HepG2 (cell line): ENCODE measurements around the gene ARL14EP. TPM values are rescaled to one million over a fixed set of nuclear protein-coding genes. Genes with fewer than 3 reads are reported as not detected.
A peak's percentile ranks its signal among the peaks of the same experiment; 100 is the strongest.

Experiments
- FOXK1 ChIP-seq: sonication (generic); formaldehyde crosslinking; IDR thresholded peaks from 2 replicates; pipeline ENCODE4 v1.4.0; 2020; ENCODE audit warnings: low read depth, missing genetic modification reagents, borderline replicate concordance
- HDAC2 ChIP-seq: sonication (generic); formaldehyde crosslinking; IDR thresholded peaks from 2 replicates; pipeline ENCODE4 v1.4.0; 2020; ENCODE audit warnings: missing genetic modification reagents
- HNRNPK ChIP-seq: fragments of 200-400 bp; formaldehyde crosslinking; IDR thresholded peaks from 2 replicates; pipeline ENCODE4 v1.6.1; 2018; ENCODE audit warnings: low read length, low read depth, moderate library complexity, mild to moderate bottlenecking; ENCODE audit not compliant: poor library complexity, severe bottlenecking
- KDM1A ChIP-seq: IDR thresholded peaks from 2 replicates; pipeline ENCODE4 v1.6.1; 2016; ENCODE audit warnings: missing compliant biosample characterization
- MAZ ChIP-seq, 2 experiments: sonication (generic) in 1 of 2; formaldehyde crosslinking in 1 of 2; IDR thresholded peaks; 2 replicates each; pipeline versions ENCODE4 v1.5.0 to v1.6.1; 2012 to 2020; ENCODE audit warnings: low read depth in 2 of 2, mild to moderate bottlenecking in 2 of 2, borderline replicate concordance in 1 of 2, improper control_type of control experiment in 1 of 2, low read length in 1 of 2, missing genetic modification reagents in 1 of 2, moderate library complexity in 1 of 2
- MYNN ChIP-seq: sonication (generic); formaldehyde crosslinking; IDR thresholded peaks from 2 replicates; pipeline ENCODE4 v1.4.0; 2020; ENCODE audit warnings: mild to moderate bottlenecking, low read depth, missing genetic modification reagents
- RARA ChIP-seq: IDR thresholded peaks from 2 replicates; pipeline ENCODE4 v1.6.1; 2016; ENCODE audit warnings: missing genetic modification reagents, missing compliant biosample characterization
- SOX6 ChIP-seq, 2 experiments: fragments of 450-650 bp in 1 of 2; sonication (generic) in 1 of 2; formaldehyde crosslinking in 1 of 2; IDR thresholded peaks; 2 replicates each; pipeline versions ENCODE4 v1.4.0 to v1.6.1; 2017 to 2020; ENCODE audit warnings: antibody characterized with exemption in 1 of 2, mild to moderate bottlenecking in 1 of 2, missing genetic modification reagents in 1 of 2
- SP1 ChIP-seq, 2 experiments: fragments of 450-650 bp in 1 of 2; sonication (generic) in 1 of 2; formaldehyde crosslinking in 1 of 2; IDR thresholded peaks; 2 replicates each; pipeline versions ENCODE4 v1.4.0 to v1.6.1; 2016 to 2020; ENCODE audit warnings: missing genetic modification reagents in 1 of 2
- SP4 ChIP-seq: sonication (generic); formaldehyde crosslinking; IDR thresholded peaks from 2 replicates; pipeline ENCODE4 v1.8.1; 2023; ENCODE audit warnings: mild to moderate bottlenecking, missing genetic modification reagents
- ZC3H13 ChIP-seq: sonication (generic); formaldehyde crosslinking; IDR thresholded peaks from 2 replicates; pipeline ENCODE4 v1.8.1; 2023; ENCODE audit warnings: mild to moderate bottlenecking, missing genetic modification reagents, moderate library complexity
- ZMYM2 ChIP-seq: sonication (generic); formaldehyde crosslinking; IDR thresholded peaks from 2 replicates; pipeline ENCODE4 v1.8.0; 2022; ENCODE audit warnings: mild to moderate bottlenecking, missing genetic modification reagents
- ZNF234 ChIP-seq: sonication (generic); formaldehyde crosslinking; conservative IDR thresholded peaks from 2 replicates; pipeline ENCODE4 v1.5.1; 2020; ENCODE audit warnings: mild to moderate bottlenecking, missing genetic modification reagents
- ZNF333 ChIP-seq: sonication (generic); formaldehyde crosslinking; IDR thresholded peaks from 2 replicates; pipeline ENCODE4 v1.4.0; 2020; ENCODE audit warnings: mild to moderate bottlenecking, missing genetic modification reagents, borderline replicate concordance
- ZNF557 ChIP-seq: sonication (generic); formaldehyde crosslinking; IDR thresholded peaks from 2 replicates; pipeline ENCODE4 v1.4.0; 2020; ENCODE audit warnings: missing genetic modification reagents
- ZNF891 ChIP-seq: sonication (generic); formaldehyde crosslinking; IDR thresholded peaks from 2 replicates; pipeline ENCODE4 v1.5.0; 2020; ENCODE audit warnings: mild to moderate bottlenecking, missing genetic modification reagents
- polyA plus RNA-seq, 8 experiments: library from polyadenylated mRNA; depleted of rRNA in 3 of 8; stranded (reverse) in 7 of 8; unstranded in 1 of 8; fragments of >200 nt; fragmentation: Illumina TruSeq in 4 of 8; extraction: Trizol in 4 of 8; gene quantifications; 2 replicates each; pipeline versions ENCODE4 v1.2.1 to v1.2.3, GENCODE V29; 2011 to 2016; ENCODE audit warnings: low read depth in 4 of 8, missing spikeins in 1 of 8, mixed read lengths in 1 of 8; ENCODE audit not compliant: insufficient read depth in 1 of 8
- total RNA-seq, 5 experiments: library from RNA; depleted of rRNA; stranded (reverse); fragments of >200 nt; fragmentation: Illumina TruSeq; extraction: Trizol; gene quantifications; 2 replicates each; pipeline ENCODE4 v1.2.3, GENCODE V29; 2016; ENCODE audit warnings: low read depth in 1 of 5
- TF ChIP-seq, protein P1 (sequence below): sonication (generic); formaldehyde crosslinking; IDR thresholded peaks from 2 replicates; pipeline ENCODE4 v1.4.0; 2020; ENCODE audit warnings: missing genetic modification reagents; ENCODE audit errors: not compliant biosample characterization
- TF ChIP-seq, protein P2 (sequence below): sonication (generic); formaldehyde crosslinking; IDR thresholded peaks from 2 replicates; pipeline ENCODE4 v1.5.1; 2020; ENCODE audit warnings: missing genetic modification reagents, mild to moderate bottlenecking, borderline replicate concordance
- TF ChIP-seq, protein P3 (sequence below): fragments of 450-650 bp; IDR thresholded peaks from 2 replicates; pipeline ENCODE4 v1.6.1; 2017
- TF ChIP-seq, protein P4 (sequence below): sonication (generic); formaldehyde crosslinking; IDR thresholded peaks from 2 replicates; pipeline ENCODE4 v1.8.0; 2022; ENCODE audit warnings: missing genetic modification reagents, mild to moderate bottlenecking, moderate library complexity, borderline replicate concordance
- TF ChIP-seq, protein P5 (sequence below): IDR thresholded peaks from 2 replicates; pipeline ENCODE4 v1.6.1; 2018; ENCODE audit warnings: missing genetic modification reagents, mild to moderate bottlenecking, missing compliant biosample characterization
- TF ChIP-seq, protein P6 (sequence below): fragments of 450-650 bp; IDR thresholded peaks from 2 replicates; pipeline ENCODE4 v1.6.1; 2016

The ARL14EP gene
- total and polyA plus RNA-seq, 2 of the 13 experiments (the other 11 are each of a cell fraction or from before 2014, with no cell fraction given), result 9.8 to 15.4 TPM

DNA sequence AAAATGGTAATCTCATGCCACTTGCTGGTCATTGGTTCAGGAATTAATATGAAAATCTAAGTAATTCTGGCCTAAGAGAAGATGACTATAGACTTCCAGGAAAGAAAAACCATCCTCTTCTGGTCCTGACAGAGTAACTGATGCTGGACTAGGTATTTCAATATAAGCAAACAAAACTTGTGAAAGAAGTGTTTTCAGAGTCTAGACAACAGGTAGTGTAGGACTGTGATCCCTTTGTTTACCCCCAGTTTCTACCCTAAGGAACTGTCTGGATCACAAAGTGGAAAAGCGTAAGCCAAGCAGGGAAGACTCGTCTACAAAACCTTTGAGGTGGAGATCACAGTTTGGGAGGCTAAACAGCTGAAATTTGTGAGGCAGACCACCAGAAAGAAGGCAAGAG, 30.4 kb upstream of the ARL14EP start (continued):
- TF ChIP-seq, protein P1, sequence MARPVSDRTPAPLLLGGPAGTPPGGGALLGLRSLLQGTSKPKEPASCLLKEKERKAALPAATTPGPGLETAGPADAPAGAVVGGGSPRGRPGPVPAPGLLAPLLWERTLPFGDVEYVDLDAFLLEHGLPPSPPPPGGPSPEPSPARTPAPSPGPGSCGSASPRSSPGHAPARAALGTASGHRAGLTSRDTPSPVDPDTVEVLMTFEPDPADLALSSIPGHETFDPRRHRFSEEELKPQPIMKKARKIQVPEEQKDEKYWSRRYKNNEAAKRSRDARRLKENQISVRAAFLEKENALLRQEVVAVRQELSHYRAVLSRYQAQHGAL, result no peak
- TF ChIP-seq MAZ (IDR thresholded peaks at IDR 0.05; ENCODE audit: borderline replicate concordance, low read depth, low read length) (no peak), MAZ (CRISPR knock-in tag; IDR thresholded peaks at IDR 0.05; ENCODE audit: low read depth) (no peak), ZNF557 (CRISPR knock-in tag) (no peak), KDM1A (CRISPR knock-in tag) (peak; percentile 58; the same call in 1 of the 2 replicates), SOX6 (IDR thresholded peaks at IDR 0.05) (no peak), SOX6 (CRISPR knock-in tag; IDR thresholded peaks at IDR 0.05) (peak; percentile 83), ZNF333 (CRISPR knock-in tag) (no peak), SP1 (IDR thresholded peaks at IDR 0.05) (no peak), SP1 (CRISPR knock-in tag; IDR thresholded peaks at IDR 0.05) (no peak), MYNN (CRISPR knock-in tag) (no peak), RARA (peak; percentile 60), HDAC2 (CRISPR knock-in tag) (peak; percentile 48), FOXK1 (CRISPR knock-in tag) (peak; percentile 80; the same call in 1 of the 2 replicates), ZNF891 (CRISPR knock-in tag) (no peak), ZC3H13 (no peak), ZNF234 (no peak), ZMYM2 (no peak), SP4 (CRISPR knock-in tag) (no peak), HNRNPK (no peak)
- TF ChIP-seq, protein P2, sequence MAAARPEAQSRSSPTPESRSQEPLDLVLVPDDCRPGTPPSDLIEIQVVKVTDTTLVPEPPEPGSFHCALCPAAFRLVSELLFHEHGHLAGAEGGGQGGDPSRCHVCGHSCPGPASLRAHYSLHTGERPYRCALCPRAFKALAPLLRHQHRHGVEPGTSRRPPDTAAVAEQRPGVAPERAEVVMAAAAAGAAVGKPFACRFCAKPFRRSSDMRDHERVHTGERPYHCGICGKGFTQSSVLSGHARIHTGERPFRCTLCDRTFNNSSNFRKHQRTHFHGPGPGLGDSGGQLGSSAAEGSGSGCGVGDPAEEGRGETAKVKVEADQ, result no peak
- TF ChIP-seq, protein P3, sequence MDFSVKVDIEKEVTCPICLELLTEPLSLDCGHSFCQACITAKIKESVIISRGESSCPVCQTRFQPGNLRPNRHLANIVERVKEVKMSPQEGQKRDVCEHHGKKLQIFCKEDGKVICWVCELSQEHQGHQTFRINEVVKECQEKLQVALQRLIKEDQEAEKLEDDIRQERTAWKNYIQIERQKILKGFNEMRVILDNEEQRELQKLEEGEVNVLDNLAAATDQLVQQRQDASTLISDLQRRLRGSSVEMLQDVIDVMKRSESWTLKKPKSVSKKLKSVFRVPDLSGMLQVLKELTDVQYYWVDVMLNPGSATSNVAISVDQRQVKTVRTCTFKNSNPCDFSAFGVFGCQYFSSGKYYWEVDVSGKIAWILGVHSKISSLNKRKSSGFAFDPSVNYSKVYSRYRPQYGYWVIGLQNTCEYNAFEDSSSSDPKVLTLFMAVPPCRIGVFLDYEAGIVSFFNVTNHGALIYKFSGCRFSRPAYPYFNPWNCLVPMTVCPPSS, result no peak
- TF ChIP-seq, protein P4, sequence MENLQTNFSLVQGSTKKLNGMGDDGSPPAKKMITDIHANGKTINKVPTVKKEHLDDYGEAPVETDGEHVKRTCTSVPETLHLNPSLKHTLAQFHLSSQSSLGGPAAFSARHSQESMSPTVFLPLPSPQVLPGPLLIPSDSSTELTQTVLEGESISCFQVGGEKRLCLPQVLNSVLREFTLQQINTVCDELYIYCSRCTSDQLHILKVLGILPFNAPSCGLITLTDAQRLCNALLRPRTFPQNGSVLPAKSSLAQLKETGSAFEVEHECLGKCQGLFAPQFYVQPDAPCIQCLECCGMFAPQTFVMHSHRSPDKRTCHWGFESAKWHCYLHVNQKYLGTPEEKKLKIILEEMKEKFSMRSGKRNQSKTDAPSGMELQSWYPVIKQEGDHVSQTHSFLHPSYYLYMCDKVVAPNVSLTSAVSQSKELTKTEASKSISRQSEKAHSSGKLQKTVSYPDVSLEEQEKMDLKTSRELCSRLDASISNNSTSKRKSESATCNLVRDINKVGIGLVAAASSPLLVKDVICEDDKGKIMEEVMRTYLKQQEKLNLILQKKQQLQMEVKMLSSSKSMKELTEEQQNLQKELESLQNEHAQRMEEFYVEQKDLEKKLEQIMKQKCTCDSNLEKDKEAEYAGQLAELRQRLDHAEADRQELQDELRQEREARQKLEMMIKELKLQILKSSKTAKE, result peak; percentile 64; the same call in 1 of the 2 replicates
- TF ChIP-seq, protein P5, sequence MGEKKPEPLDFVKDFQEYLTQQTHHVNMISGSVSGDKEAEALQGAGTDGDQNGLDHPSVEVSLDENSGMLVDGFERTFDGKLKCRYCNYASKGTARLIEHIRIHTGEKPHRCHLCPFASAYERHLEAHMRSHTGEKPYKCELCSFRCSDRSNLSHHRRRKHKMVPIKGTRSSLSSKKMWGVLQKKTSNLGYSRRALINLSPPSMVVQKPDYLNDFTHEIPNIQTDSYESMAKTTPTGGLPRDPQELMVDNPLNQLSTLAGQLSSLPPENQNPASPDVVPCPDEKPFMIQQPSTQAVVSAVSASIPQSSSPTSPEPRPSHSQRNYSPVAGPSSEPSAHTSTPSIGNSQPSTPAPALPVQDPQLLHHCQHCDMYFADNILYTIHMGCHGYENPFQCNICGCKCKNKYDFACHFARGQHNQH, result peak; percentile 31; the same call in 1 of the 2 replicates
- TF ChIP-seq, protein P6, sequence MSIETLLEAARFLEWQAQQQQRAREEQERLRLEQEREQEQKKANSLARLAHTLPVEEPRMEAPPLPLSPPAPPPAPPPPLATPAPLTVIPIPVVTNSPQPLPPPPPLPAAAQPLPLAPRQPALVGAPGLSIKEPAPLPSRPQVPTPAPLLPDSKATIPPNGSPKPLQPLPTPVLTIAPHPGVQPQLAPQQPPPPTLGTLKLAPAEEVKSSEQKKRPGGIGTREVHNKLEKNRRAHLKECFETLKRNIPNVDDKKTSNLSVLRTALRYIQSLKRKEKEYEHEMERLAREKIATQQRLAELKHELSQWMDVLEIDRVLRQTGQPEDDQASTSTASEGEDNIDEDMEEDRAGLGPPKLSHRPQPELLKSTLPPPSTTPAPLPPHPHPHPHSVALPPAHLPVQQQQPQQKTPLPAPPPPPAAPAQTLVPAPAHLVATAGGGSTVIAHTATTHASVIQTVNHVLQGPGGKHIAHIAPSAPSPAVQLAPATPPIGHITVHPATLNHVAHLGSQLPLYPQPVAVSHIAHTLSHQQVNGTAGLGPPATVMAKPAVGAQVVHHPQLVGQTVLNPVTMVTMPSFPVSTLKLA, result no peak
